C4-2B (cell line): ENCODE results near the gene DSCAM.
A peak's percentile ranks its signal among the peaks of the same experiment; 100 is the strongest.

ENCODE experiments used
- H3K27ac ChIP-seq: fragments of 450-650 bp; 2 replicates; pipeline ENCODE4 v1.5.1; 2017
- CTCF ChIP-seq: fragments of 450-650 bp; conservative IDR thresholded peaks from 2 replicates; pipeline ENCODE4 v1.5.1; 2017; ENCODE audit warnings: mild to moderate bottlenecking
- ZFX ChIP-seq: fragments of 450-650 bp; IDR thresholded peaks from 2 replicates; pipeline ENCODE4 v1.6.1; 2017

Gene DSCAM

DNA sequence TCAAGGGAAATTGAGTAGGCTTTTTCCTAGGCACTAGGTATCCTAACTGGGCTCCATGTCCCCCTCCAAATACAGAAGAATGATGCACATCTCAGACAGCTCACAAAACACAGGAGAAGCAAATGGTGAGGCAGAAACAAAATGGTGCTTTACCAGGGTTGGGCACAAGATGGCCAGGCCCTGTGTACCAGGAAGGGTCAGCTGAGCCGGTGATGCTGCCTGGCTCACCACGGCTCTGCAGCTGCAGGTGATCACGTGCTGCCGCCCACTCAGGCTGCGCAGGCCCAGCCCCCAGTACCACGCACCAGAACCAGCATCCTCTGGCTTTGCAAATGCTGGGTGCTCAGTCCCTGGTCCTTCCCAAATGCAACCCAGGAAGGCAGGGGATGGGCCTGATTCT lies 993 bp upstream of the DSCAM start:
- H3K27ac ChIP-seq = no peak overlapping the region
- no peak for TF ChIP-seq CTCF
- no peak for TF ChIP-seq ZFX

- H3K27ac ChIP-seq = no peak overlapping the region
- TF ChIP-seq CTCF (no peak), ZFX (no peak)
Observed at GRCh38 chr21:40846103-40846502, 855 bp downstream of the DSCAM start.

DNA sequence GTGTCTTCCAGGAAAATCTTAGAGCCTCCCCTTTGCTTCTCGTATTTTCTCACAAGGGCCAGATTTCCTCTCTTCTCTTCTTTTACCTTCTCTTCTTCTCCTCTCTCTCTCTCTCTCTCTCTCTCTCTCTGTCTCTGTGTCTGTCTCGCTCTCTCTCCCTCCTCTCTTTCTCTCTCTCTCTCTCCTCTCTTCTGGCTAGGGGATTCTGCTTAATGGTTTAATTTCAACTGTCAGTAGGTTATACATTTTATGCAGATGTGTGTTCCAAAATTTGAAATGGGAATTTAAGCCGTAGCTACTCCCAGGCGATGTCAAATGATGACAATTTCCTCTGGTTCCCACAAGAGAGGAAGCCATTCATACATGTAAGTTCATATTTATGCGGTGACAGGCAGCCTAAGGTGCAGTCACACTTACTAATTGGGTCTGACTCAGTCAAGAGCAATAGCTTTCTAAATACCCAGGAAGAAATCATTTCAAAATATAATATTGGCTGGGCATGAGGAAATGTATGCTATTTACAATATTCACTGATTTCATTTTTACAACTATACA lies 1.4 kb downstream of the DSCAM start:
- no peak for TF ChIP-seq ZFX
- no peak overlapping the region for H3K27ac ChIP-seq

DNA sequence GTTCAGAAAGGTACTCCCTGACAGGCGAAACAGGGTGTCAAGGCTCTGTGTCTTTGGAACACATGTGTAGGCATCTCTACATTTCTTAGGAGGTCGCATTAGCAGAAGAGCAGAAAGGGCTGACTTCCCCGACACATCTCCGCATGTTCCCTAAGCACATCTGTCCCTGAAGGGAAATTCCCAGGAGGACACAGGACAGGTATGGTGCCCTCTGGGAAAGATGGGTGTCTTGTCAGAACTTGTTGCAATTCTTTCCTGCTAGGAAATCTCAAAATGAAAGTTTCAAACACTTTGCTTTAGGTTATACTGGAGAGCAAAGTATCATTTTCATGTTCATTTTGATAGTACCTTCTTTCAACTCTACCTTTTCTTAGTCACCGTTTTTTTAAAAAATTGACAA lies 2.0 kb downstream of the DSCAM start:
- no peak for TF ChIP-seq ZFX
- no peak for TF ChIP-seq CTCF

GRCh38 chr21:40842197-40842552 lies 4.8 kb downstream of the DSCAM start:
- peak; percentile 50 for TF ChIP-seq CTCF
- no peak for TF ChIP-seq ZFX
- no peak overlapping the region for H3K27ac ChIP-seq

More for the DNA sequence above, 2.0 kb downstream of the DSCAM start:
- H3K27ac ChIP-seq = no peak overlapping the region

DNA sequence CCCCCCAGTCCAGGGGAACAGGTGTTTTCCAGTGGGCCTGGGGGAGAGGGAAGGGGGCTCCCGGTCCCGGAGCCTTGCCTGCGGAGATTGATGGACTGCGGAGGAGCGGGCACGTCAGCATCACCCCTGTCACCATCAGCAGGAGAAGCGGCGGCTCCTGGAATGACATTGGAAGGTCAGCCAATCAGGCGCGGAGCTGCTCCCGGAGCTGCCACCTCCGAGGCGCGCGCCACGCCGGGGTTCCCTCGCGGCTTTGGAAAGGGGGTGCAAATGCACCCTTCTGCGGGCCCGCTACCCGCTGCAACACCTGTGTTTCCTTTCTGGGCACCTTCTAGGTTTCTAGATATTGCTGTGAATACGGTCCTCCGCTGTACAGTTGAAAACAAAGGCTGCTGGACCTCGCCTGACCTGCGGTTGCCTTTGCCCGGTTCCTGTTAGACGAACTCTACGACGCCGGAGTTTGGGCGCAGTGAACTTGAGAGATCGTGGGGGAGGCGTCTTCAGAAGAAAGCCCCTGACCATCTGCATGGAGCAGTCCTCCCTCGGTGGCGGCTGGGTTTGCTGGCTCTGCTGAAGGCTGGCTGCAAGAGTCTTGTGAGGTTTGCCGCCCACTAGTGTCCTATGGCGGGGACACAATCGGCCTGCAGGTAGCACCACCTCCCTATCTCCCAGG lies 5.3 kb downstream of the DSCAM start:
- no peak overlapping the region for H3K27ac ChIP-seq
- TF ChIP-seq CTCF = peak; percentile 86
- no peak for TF ChIP-seq ZFX

DNA sequence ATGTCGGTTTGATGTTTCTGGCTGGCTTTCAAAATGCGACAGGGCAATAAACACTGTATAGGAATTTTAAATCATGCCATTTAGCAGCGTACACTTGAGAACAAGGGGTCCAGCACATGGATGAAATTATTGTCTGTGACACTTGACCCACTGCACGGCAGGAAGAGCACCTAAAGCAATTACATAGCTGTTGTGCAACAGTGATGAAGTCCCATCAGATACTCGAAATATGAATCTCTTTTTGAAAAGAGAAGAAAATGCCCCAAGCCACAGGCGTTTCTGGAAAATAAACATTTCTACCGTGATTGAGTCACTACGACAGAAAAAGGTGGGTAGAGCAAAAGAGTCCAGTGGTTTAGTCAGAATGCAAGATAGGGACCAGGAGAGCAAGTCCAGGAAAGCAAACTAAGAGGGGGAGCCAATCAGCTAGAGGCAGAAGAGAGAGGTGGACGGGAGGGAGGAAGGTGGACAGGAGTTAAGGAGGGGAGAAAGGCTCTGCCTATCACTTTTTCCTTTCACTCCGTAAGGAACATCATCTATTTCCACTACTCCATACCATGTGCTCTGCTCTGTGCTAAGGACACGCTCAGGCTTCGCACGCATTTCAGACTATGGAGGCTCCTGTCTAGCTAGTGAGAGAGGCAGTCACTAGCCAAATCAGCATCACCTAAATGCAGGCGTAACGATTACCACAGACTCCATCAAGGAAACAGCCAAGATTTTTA lies 6.4 kb downstream of the DSCAM start:
- no peak for TF ChIP-seq CTCF
- no peak for TF ChIP-seq ZFX

More for the DNA sequence above, 6.4 kb downstream of the DSCAM start:
- no peak overlapping the region for H3K27ac ChIP-seq
